NCI-H1048 (cell line): ENCODE results near the gene C4orf50.

Experiments used
- DNase-seq: peaks from one replicate; lab custom pipeline; 2025; lab: John Stamatoyannopoulos, UW

C4orf50 gene

GRCh38 chr4:5921101-5921980 is 96.9 kb downstream of the C4orf50 start:
- no peak for DNase-seq

GRCh38 chr4:5919571-5919970 is 98.7 kb downstream of the C4orf50 start:
- no peak for DNase-seq

- DNase-seq = no peak
These were observed 99.2 kb downstream of the C4orf50 start for GRCh38 chr4:5919044-5919443.

DNA sequence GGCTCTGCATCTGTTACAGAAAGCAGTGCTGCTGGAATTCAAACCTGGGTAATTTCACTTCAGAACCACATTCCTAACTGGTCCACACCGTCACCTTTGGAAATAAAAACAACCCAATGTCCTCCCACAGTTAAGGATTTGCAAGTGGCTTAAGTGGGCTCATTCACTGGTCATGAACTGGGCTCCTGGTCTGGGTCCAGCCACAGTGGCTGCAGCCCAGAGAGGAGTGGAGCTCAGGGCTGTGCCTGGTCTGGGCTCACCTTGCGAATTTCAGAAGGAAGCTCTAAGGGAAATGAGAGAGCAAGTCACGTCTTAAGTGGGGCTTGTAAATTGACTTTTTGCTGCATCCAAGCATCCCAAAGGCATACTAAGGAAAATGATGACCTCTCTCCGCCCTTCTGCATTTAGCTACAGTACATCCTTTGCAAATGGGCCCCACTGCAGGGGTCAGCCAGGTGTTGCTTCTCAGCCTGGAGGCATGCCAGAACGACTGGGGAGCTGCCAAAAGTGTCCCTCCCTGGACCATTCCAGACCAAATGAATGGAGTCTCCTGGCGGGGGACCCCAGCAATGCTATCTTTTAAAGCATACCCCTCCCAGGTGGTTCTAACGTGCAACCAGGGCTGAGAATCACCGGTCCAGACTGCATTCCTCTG is 99.8 kb downstream of the C4orf50 start:
- no peak for DNase-seq

DNA sequence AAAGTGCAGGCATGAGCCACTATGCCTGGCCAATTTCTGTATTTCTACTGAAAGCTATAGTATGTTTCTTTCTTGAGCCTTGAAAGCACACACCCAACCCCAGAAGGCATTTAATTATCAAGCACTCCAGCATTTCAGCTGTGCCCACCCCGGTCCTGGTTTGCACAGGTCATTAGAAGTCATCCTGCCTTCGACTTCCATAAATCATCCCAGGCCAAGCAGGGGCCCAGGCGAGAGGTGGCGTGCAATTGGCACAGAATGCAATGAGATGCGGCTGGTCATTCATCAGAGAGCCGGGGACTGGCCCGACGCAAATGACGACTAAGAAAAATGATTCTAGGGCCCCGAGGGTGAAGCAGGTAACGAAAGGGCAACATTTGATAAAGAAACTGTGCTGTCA is 100.6 kb downstream of the C4orf50 start:
- no peak for DNase-seq

DNA sequence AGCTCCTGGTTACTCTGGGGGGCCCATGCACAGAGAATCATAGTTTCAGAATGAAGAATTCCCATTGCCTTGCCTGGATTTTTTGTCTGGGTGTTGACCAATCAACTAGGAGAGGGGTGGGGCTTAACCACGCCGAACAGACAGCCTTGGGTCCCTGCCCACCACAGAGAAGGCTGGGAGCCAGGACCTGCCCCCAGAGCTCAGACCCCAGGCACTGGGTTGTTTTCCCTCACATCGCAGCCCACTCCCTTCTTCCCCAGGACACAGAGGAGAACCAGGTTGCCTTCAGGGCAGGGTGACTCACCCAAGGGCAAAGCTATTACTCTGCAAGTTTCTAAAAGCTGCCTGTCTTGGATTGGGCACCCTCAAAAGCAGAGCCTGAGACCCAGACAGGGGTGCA is 102.0 kb downstream of the C4orf50 start:
- no peak for DNase-seq

GRCh38 chr4:5913454-5913853 is 104.8 kb downstream of the C4orf50 start:
- no peak for DNase-seq

- no peak for DNase-seq
These were observed 105.6 kb downstream of the C4orf50 start for GRCh38 chr4:5912614-5913019.

DNA sequence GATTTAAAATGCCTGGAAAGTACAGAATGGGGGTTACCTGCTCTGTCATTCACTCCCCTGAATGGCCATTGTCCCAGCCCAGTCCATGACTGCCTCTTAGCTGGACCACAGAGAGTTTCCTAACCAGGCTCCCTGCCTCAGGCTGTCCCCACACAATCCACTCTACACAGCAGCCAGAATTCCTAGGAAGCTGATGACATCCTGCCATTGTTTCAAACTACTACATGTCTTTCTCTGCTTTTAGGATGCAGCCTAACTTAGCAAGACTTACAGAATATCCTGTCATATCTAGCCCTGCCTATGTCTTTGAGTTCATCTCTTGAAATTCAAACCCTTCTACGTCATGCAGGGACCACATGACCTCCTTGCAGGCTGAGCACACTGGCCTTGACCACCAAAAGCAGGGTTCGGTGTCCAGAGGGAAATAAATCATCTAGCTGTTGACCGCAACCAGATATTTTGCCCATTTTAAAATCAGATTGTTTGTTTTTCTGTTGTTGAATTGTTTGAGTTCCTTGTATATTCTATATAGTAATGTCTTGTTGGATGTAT is 109.3 kb downstream of the C4orf50 start:
- DNase-seq = no peak

DNA sequence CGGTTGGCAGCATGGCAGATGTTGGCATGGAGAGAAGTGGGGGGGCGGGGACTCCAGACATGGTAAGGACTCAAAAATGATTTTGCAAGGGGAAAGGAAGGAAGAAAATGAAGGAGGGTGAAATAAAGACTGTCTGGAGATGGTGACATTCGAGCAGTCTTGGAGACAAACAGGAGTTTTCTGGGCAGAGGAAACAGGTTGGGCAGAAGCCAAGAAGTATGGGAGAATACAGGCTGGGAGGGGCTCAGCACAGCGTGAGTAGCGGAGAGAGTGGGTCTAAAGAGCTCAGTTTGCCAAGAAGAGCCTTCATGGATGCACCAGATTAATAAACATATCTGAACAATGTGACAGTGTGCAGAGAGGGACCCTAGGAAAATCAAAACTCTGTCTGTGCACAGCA is 112.0 kb downstream of the C4orf50 start:
- DNase-seq = no peak

DNA sequence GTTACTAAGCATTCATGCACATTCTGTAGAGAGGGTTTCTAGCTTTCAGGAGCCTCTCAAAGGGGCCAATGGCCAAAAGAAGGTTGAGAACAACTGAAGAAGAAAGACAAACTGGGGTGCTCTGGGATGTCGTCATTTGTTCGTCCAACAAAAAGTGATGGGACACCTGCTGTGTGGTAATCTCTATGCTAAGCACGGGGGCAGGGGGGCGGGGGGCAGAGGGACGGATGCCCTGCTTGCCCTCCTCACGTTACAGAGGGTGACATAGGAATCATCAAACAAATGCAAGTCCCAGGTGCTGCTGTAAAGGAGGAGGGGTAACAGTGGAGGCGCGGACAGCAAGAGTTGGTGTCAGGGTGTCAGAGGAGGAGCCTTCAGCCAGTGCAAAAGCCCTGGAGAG is 112.5 kb downstream of the C4orf50 start:
- DNase-seq = no peak

DNA sequence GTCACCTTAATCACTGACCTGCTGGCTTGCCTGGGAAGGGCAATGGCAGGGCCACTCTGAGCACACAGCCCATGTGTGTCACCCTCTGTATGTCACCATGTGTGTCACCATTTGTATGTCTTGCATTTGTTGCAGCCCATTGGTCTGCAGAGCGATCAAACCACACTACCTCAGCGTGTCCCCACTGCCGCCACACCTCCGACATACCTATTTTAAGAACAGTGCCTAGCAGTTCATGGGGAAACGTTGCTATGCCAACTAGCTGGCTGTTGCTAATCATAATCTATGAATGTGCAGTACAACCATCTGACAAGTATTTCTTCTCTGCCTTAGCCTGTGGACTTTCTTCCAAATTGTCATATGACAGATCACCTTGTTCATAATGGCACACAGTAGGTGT is 117.4 kb downstream of the C4orf50 start:
- no peak for DNase-seq

- DNase-seq = no peak
These were observed 118.3 kb downstream of the C4orf50 start for GRCh38 chr4:5899881-5900280.

DNA sequence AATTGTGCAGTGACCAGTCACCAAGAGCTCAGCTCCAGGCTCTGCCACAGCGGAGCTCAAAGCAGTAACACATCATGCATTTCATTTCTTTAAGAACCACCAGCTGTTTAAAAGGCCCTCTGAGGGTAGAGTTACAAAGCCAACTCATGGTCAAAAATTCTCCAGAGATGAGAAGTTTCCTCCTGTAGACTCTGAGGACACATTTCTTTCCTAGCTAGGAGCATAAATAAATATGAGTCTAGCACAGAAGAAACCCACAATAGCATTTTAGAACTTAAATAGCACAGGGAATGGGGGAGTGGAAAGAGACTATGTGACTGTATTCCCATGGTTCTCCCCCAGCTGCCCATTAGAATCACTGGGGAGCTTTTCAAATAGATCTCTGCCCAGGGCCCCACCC is 118.8 kb downstream of the C4orf50 start:
- DNase-seq = no peak

- DNase-seq = no peak
These were observed 120.6 kb downstream of the C4orf50 start for GRCh38 chr4:5897674-5898073.

GRCh38 chr4:5895287-5895686 is 122.9 kb downstream of the C4orf50 start:
- DNase-seq = no peak

DNA sequence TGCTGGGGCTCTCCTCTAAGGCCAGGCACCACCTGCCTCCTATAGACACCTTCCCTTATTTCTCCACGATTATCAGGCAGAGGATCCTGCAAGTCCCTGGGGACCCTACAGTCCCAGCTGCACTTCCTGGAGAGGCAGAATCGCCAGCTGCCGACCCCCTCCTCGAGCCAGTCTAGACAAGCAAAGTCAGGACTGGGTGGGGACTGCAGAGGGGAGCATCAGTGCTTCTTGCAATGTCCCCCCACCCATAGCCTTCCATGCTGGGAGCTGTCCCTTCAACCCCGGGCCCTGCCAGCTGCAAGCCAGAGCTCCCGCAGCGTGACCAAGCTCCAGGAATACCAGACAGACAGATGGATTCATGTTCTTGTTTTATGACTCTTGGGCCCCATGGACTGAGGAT is 124.0 kb downstream of the C4orf50 start:
- DNase-seq = no peak

GRCh38 chr4:5893591-5893990 is 124.6 kb downstream of the C4orf50 start:
- no peak for DNase-seq

GRCh38 chr4:5893004-5893580 is 125.1 kb downstream of the C4orf50 start, which contains the start of gene CRMP1:
CRMP1 (minus strand) TSS chr4:5893086; CDS start chr4:5892969, 117 bp downstream.
- DNase-seq = peak; percentile 21

DNA sequence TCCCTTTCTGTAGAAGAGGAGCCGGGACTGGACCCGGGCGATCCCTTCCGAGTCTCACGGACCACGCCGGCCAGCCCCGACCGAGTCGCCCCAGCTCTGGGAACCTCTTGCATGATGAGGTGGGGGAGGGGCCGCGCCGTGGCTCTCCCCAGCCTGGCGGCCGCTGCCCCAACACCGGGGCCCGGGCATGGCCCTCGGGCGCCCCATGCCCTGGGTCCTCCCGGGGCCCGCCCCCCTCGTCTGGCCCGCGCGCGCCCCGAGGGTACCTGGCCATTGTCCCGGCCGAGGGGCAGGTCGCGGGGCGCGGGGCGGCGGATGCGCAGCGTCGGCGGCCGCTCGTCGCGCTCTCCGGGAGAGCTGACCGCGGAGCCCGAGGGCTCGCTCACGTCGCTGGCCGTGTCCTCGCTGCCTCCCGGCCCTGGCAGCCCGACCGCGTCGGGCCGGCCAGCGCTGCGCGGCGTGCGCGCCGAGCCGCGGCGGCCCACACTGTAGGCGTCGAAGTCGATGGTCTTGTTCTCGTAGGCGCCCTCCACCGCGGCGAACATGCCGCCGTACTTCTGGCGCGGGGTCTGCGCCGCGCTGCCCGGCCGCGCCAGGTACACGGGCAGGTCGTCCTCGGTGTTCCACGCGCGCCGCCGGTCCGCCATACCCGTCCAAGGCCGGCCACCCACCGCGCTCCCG is 125.8 kb downstream of the C4orf50 start:
- DNase-seq = no peak

DNA sequence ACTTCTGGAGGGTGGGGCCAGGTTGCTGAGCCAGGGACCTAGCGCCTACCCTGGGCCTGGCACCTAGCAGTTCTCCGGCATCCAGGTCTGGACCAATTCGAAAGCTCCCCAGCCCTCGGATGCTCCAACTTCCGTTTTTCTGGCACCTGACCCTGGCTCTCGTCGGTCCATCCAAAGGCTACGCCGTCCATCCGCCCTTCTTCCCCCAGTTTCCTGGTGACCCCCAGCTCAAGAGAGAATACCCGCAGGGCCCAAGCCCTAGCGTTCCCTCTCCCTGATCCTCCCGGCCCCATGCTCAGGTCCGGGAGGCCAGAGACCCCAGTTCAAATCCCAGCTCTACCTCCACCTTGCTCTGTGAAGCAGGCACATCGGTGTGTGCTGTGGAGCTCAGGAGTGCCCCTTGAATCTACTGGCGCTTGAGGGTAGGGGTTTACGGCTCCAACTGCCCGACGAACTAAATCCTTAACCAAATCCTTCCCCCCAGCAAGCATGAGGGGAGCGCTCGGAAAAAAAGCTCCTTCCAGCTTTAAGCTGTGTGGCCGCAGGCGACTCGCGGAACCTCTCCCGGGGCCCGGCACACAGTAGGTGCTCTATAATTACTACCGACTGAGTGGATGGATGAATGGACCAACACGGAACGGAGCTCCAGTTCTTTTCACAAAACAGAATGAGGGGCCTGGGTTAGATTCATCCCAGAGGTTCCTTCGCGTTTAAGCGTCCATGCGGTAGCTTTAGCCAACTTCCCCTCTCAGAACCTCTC is 126.5 kb downstream of the C4orf50 start:
- no peak for DNase-seq
